Fibroblast of the aortic adventitia (primary cell): ENCODE measurements around the gene NUMBL. TPM values are rescaled to one million over a fixed set of nuclear protein-coding genes. Genes with fewer than 3 reads are reported as not detected.
A peak's percentile ranks its signal among the peaks of the same experiment; 100 is the strongest.
"Not testable (repeated sequence)": the region's sequence is repeated elsewhere in the genome, so short reads cannot be mapped to it uniquely, and the experiment has no call there.

Experiments
- DNase-seq: peaks from one replicate; pipeline ENCODE4 v3.0.0-alpha.2; 2010; ENCODE audit warnings: low read depth
- H3K4me3 ChIP-seq: 2 replicates; pipeline ENCODE4 v1.5.1; 2011; ENCODE audit warnings: low read depth, mild to moderate bottlenecking, control low read depth, low read length, moderate library complexity
- CTCF ChIP-seq: IDR thresholded peaks from 2 replicates; pipeline ENCODE4 v1.5.1; 2011; ENCODE audit warnings: mild to moderate bottlenecking, low read length, control low read depth, inconsistent platforms; ENCODE audit not compliant: insufficient read depth
- total RNA-seq: library from RNA; depleted of rRNA; stranded (reverse); fragments of >200 nt; gene quantifications from 2 replicates; pipeline ENCODE4 v1.2.3, GENCODE V29; 2012; ENCODE audit warnings: low replicate concordance

Gene NUMBL
- total RNA-seq: 51.4 and 251 TPM in 2 replicates

GRCh38 chr19:40690050-40690692, at the start of gene NUMBL:
NUMBL (minus strand) TSS chr19:40690651; CDS start chr19:40690483, 168 bp downstream.
- no peak for TF ChIP-seq CTCF
- no peak for DNase-seq
- peak within 1 kb of the TSS; percentile 100 for H3K4me3 ChIP-seq

- DNase-seq: no peak
- TF ChIP-seq CTCF: no peak
- H3K4me3 ChIP-seq: no peak overlapping the region
Observed at GRCh38 chr19:40739030-40739839, 48.8 kb upstream of the NUMBL start.

GRCh38 chr19:40737102-40737644, 46.7 kb upstream of the NUMBL start:
- no peak for DNase-seq
- TF ChIP-seq CTCF: no peak
- H3K4me3 ChIP-seq: no peak overlapping the region

- no peak overlapping the region for H3K4me3 ChIP-seq
- TF ChIP-seq CTCF: no peak
- no peak for DNase-seq
Observed at GRCh38 chr19:40736661-40737060, 46.2 kb upstream of the NUMBL start.

GRCh38 chr19:40735013-40735771, 44.7 kb upstream of the NUMBL start:
- no peak overlapping the region for H3K4me3 ChIP-seq
- DNase-seq: no peak
- TF ChIP-seq CTCF: no peak

GRCh38 chr19:40733149-40733548, 42.7 kb upstream of the NUMBL start:
- no peak for DNase-seq
- TF ChIP-seq CTCF: no peak
- H3K4me3 ChIP-seq: no peak overlapping the region

GRCh38 chr19:40732304-40732703, 41.9 kb upstream of the NUMBL start:
- not testable (repeated sequence) for DNase-seq, H3K4me3 ChIP-seq

GRCh38 chr19:40730065-40730464, 39.6 kb upstream of the NUMBL start:
- H3K4me3 ChIP-seq, DNase-seq: not testable (repeated sequence)
